Thyroid gland (tissue), 4 donors: ENCODE measurements around the gene CACNG4. TPM values are rescaled to one million over a fixed set of nuclear protein-coding genes. Genes with fewer than 3 reads are reported as not detected.

Experiments
- DNase-seq, 2 donors: peaks; one replicate each; pipeline ENCODE4 v3.0.0-alpha.2; 2019
- H3K27ac ChIP-seq, 3 donors: fragments of 200-600 bp; sonication (generic); 1 replicate in 2 of 3; 2 replicates in 1 of 3; pipeline ENCODE4 v1.5.1; 2016 to 2019; ENCODE audit warnings: mild to moderate bottlenecking in 1 of 3, moderate library complexity in 1 of 3
- H3K27me3 ChIP-seq: fragments of 200-600 bp; sonication (generic); one replicate; pipeline ENCODE4 v1.5.1; 2019
- H3K36me3 ChIP-seq, 2 donors: fragments of 200-600 bp; sonication (generic); one replicate each; pipeline ENCODE4 v1.5.1; 2016 to 2019
- H3K4me1 ChIP-seq, 2 donors: fragments of 200-600 bp; sonication (generic); one replicate each; pipeline ENCODE4 v1.5.1; 2017 to 2019
- H3K4me3 ChIP-seq, 3 donors: fragments of 200-600 bp; sonication (generic); replicated peaks in 1 of 3; 1 replicate in 2 of 3; 2 replicates in 1 of 3; pipeline ENCODE4 v1.5.1; 2016; ENCODE audit warnings: mild to moderate bottlenecking in 1 of 3
- H3K9me3 ChIP-seq: fragments of 200-600 bp; sonication (generic); one replicate; pipeline ENCODE4 v1.5.1; 2017
- POLR2A ChIP-seq, 2 donors: fragments of 450-650 bp; IDR thresholded peaks; one replicate each; pipeline ENCODE4 v1.6.1; 2017; ENCODE audit warnings: antibody characterized with exemption in 2 of 2, mild to moderate bottlenecking in 2 of 2, moderate library complexity in 1 of 2
- WGBS, 2 donors: methylation state at CpG; one replicate each; pipeline ENCODE4 v1.1.5; 2017; 5-methylcytosine and 5-hydroxymethylcytosine counted together
- intact Hi-C: fragments of 100-400 bp; cut with DNase I; formaldehyde crosslinking; loops from one replicate; pipeline ENCODE4 v1.15.1; 2023
- total RNA-seq, 4 donors: library from RNA; depleted of rRNA; stranded (reverse); fragments of >200 nt; gene quantifications; one replicate each; pipeline ENCODE4 v1.2.3, GENCODE V29; 2016
- TF ChIP-seq, protein P1 (sequence below), 6 experiments: fragments of 200-600 bp in 3 of 6; fragments of 450-650 bp in 3 of 6; sonication (generic) in 3 of 6; IDR thresholded peaks; one replicate each; pipeline ENCODE4 v1.5.1; 2016 to 2019; ENCODE audit warnings: antibody characterized with exemption in 6 of 6, mild to moderate bottlenecking in 2 of 6, inconsistent platforms in 1 of 6, moderate library complexity in 1 of 6

The CACNG4 gene
- total RNA-seq, 4 donors from 2014 or later = 0.24 TPM; not detected in 3

DNA sequence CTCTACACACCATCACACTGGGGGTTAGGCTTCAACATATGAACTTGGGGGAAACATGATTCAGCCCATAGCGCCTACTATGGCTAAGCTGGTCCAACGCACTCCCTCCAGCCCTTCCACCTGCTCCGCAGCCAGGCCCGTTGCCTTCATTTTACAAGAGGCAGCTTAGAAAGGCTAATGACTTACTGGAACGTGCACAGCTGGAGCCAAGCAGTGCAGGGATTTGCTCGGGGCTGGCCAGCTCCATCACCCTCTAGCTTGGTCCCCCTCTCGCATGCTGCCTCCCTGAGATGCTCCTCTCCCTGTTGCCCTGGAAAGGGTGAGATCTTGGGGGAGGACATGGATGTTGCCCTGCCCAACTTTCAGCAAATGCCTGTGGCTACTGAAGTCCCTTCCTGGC, 77.0 kb downstream of the CACNG4 start:
- intact Hi-C loops = no loop called here
- Histone ChIP-seq H3K9me3 (no peaks in the 10 kb centered on the region), H3K4me3 (no peak overlapping the region), H3K4me1 (no peaks in the 10 kb centered on the region), H3K36me3 (no peaks in the 10 kb centered on the region), H3K27ac (no peak overlapping the region), H3K27me3 (no peaks in the 10 kb centered on the region)
- no peak for DNase-seq
- no peak for TF ChIP-seq POLR2A (IDR thresholded peaks at IDR 0.05)
- TF ChIP-seq, protein P1, sequence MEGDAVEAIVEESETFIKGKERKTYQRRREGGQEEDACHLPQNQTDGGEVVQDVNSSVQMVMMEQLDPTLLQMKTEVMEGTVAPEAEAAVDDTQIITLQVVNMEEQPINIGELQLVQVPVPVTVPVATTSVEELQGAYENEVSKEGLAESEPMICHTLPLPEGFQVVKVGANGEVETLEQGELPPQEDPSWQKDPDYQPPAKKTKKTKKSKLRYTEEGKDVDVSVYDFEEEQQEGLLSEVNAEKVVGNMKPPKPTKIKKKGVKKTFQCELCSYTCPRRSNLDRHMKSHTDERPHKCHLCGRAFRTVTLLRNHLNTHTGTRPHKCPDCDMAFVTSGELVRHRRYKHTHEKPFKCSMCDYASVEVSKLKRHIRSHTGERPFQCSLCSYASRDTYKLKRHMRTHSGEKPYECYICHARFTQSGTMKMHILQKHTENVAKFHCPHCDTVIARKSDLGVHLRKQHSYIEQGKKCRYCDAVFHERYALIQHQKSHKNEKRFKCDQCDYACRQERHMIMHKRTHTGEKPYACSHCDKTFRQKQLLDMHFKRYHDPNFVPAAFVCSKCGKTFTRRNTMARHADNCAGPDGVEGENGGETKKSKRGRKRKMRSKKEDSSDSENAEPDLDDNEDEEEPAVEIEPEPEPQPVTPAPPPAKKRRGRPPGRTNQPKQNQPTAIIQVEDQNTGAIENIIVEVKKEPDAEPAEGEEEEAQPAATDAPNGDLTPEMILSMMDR (IDR thresholded peaks at IDR 0.05) = no peak
- 71 to 78% methylated on average over 7 of the region's 7 CpGs for WGBS, 2 donors

GRCh38 chr17:67041941-67042899, 77.7 kb downstream of the CACNG4 start:
- 60 to 63% methylated on average over 11 of the region's 11 CpGs for WGBS, 2 donors
- Histone ChIP-seq H3K4me3 (no peak overlapping the region), H3K27me3 (no peaks in the 10 kb centered on the region), H3K9me3 (no peaks in the 10 kb centered on the region), H3K4me1 (no peaks in the 10 kb centered on the region), H3K27ac (no peak overlapping the region), H3K36me3 (no peaks in the 10 kb centered on the region)
- no peak for TF ChIP-seq POLR2A (IDR thresholded peaks at IDR 0.05)
- TF ChIP-seq, protein P1 (IDR thresholded peaks at IDR 0.05) = no peak
- intact Hi-C loops = no loop called here
- no peak for DNase-seq

DNA sequence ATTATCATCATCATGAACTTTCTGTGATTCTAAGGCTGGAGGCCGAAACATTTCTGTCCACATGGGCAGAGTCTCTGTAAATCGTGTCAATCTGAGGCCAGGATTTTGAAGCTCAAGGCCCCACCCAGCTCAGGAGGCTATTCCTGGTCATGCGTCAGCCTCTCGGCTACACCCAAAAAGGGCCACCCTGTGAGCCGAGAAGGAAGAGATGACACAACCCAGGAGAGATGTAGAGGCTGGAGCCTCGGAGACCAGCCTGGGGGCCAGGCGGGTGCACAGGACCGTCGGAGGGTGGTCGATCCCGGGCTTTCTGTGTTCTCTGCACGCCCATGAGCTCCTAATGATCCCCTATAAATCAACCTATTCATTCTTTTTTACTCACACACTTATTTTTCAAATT, 78.8 kb downstream of the CACNG4 start:
- Histone ChIP-seq H3K9me3 (no peaks in the 10 kb centered on the region), H3K27ac (no peak overlapping the region), H3K4me3 (no peak overlapping the region), H3K4me1 (no peaks in the 10 kb centered on the region), H3K27me3 (no peaks in the 10 kb centered on the region), H3K36me3 (no peaks in the 10 kb centered on the region)
- WGBS, 2 donors = 84 to 91% methylated on average over 11 to 12 of the region's 12 CpGs
- TF ChIP-seq, protein P1 (IDR thresholded peaks at IDR 0.05) = no peak
- no peak for TF ChIP-seq POLR2A (IDR thresholded peaks at IDR 0.05)
- no peak for DNase-seq
- intact Hi-C loops = no loop called here

DNA sequence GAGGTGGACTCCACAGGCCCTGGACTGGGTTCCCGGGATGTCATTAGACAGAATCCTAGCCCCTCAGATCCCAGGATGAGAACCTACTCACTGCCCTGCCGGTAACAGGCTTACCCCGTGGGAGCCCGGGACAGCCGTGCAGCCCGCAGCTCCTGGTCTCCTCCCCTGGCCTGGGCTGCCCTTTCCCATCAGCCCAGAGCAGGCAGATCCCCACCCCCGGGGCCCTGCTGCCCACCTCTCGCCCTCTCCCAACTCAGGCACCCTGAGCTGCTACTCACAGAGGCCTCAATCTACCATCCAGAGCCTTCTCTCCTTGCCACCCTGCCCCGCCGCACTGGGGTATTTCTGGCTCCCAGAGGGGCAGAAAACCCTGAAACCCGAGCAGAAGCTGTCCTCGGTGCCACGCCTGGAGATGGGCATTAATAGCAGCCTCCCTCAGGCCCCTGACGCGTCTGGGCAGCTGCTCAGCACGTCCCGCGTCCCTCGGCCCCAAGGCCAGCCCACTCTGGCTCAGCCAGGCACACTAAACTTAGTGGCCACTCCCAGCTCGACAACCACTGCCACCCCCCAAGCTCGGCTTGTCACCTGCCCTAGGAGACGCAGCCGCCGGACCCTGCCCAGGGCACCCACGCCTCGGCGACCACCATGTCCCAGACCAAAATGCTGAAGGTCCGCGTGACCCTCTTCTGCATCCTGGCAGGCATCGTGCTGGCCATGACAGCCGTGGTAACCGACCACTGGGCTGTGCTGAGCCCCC, 79.7 kb downstream of the CACNG4 start, which contains the start of gene CACNG1:
TSS of gene CACNG1 (plus strand) at position 539 of the 757 bp plus-strand sequence. CDS start at position 646, 107 bp downstream.
- TF ChIP-seq POLR2A (IDR thresholded peaks at IDR 0.05) = no peak
- TF ChIP-seq, protein P1 (IDR thresholded peaks at IDR 0.05) = no peak
- no peaks in the 10 kb centered on the region for H3K27me3 ChIP-seq
- H3K27ac ChIP-seq = no peak within 1 kb of the TSS
- H3K4me1 ChIP-seq = no peaks in the 10 kb centered on the region
- H3K9me3 ChIP-seq = no peaks in the 10 kb centered on the region
- H3K4me3 ChIP-seq = no peak within 1 kb of the TSS
- no peak for DNase-seq
- intact Hi-C loops = no loop called here
- H3K36me3 ChIP-seq = no peaks in the 10 kb centered on the region
- WGBS, 2 donors = 90 to 91% methylated on average over 12 to 22 of the region's 32 CpGs
